KMS-11 (cell line): ENCODE data around the gene P4HB.

Source experiments
- H2AFZ ChIP-seq: fragments of 200-600 bp; sonication (generic); 2 replicates; pipeline ENCODE4 v1.6.1; 2016; ENCODE audit warnings: antibody characterized with exemption, mixed run types, low read depth
- H3K27ac ChIP-seq: fragments of 200-600 bp; sonication (generic); 2 replicates; pipeline ENCODE4 v1.6.1; 2016; ENCODE audit warnings: mild to moderate bottlenecking, mixed run types
- H3K27me3 ChIP-seq: fragments of 200-600 bp; sonication (generic); 2 replicates; pipeline ENCODE4 v1.6.1; 2017; ENCODE audit warnings: mild to moderate bottlenecking, low read depth, mixed run types, moderate library complexity; ENCODE audit not compliant: insufficient read depth
- H3K36me3 ChIP-seq: fragments of 200-600 bp; sonication (generic); 2 replicates; pipeline ENCODE4 v1.6.1; 2017; ENCODE audit warnings: mild to moderate bottlenecking, mixed run types; ENCODE audit not compliant: insufficient read depth
- H3K4me1 ChIP-seq: fragments of 200-600 bp; sonication (generic); 2 replicates; pipeline ENCODE4 v1.6.1; 2016; ENCODE audit warnings: mild to moderate bottlenecking, low read depth, mixed run types; ENCODE audit not compliant: poor library complexity, severe bottlenecking
- H3K4me2 ChIP-seq: fragments of 200-600 bp; sonication (generic); 2 replicates; pipeline ENCODE4 v1.7.0; 2016; ENCODE audit warnings: mild to moderate bottlenecking, mixed run types
- H3K4me3 ChIP-seq: fragments of 200-600 bp; sonication (generic); IDR thresholded peaks from 2 replicates; pipeline ENCODE4 v1.6.1; 2017; ENCODE audit warnings: low read depth, low read length, mixed read lengths; ENCODE audit not compliant: insufficient read depth
- H3K79me2 ChIP-seq: fragments of 200-600 bp; sonication (generic); 2 replicates; pipeline ENCODE4 v1.6.1; 2016; ENCODE audit warnings: low read depth, mixed run types; ENCODE audit not compliant: insufficient read depth
- H3K9ac ChIP-seq: fragments of 200-600 bp; sonication (generic); 2 replicates; pipeline ENCODE4 v1.6.1; 2016; ENCODE audit warnings: mild to moderate bottlenecking, mixed run types
- H4K20me1 ChIP-seq: fragments of 200-600 bp; sonication (generic); 2 replicates; pipeline ENCODE4 v1.6.1; 2016; ENCODE audit warnings: mild to moderate bottlenecking, mixed run types; ENCODE audit not compliant: insufficient read depth
- CTCF ChIP-seq: fragments of 200-600 bp; sonication (generic); conservative IDR thresholded peaks from 2 replicates; pipeline ENCODE4 v1.6.1; 2017; ENCODE audit warnings: low read depth, mild to moderate bottlenecking, antibody characterized with exemption, low read length, moderate library complexity, mixed read lengths

P4HB gene

GRCh38 chr17:81822312-81822637, 38.1 kb downstream of the P4HB start:
- H4K20me1 ChIP-seq: no peaks in the 10 kb centered on the region
- H3K4me2 ChIP-seq: no peak overlapping the region
- H3K4me1 ChIP-seq: no peaks in the 10 kb centered on the region
- no peak overlapping the region for H3K4me3 ChIP-seq
- H3K79me2 ChIP-seq: no peaks in the 10 kb centered on the region
- H2AFZ ChIP-seq: no peak overlapping the region
- TF ChIP-seq CTCF: no peak
- H3K27ac ChIP-seq: no peak overlapping the region
- H3K27me3 ChIP-seq: peaks cover 11% of the 10 kb centered on the region
- no peaks in the 10 kb centered on the region for H3K36me3 ChIP-seq
- no peak overlapping the region for H3K9ac ChIP-seq

- Histone ChIP-seq H3K4me3 (no peak overlapping the region), H3K9ac (no peak overlapping the region), H3K27ac (no peak overlapping the region)
These were observed 38.6 kb downstream of the P4HB start for GRCh38 chr17:81821603-81822311.

GRCh38 chr17:81821147-81821546, 39.2 kb downstream of the P4HB start:
- no peaks in the 10 kb centered on the region for H3K36me3 ChIP-seq
- H3K4me2 ChIP-seq: no peak overlapping the region

More at GRCh38 chr17:81821603-81822311, 38.6 kb downstream of the P4HB start:
- Histone ChIP-seq H3K79me2 (no peaks in the 10 kb centered on the region), H3K4me1 (no peaks in the 10 kb centered on the region), H4K20me1 (no peaks in the 10 kb centered on the region), H3K36me3 (no peaks in the 10 kb centered on the region), H3K4me2 (no peak overlapping the region), H3K27me3 (peaks cover 16% of the 10 kb centered on the region), H2AFZ (no peak overlapping the region)
- TF ChIP-seq CTCF: no peak

GRCh38 chr17:81819708-81820107, 40.6 kb downstream of the P4HB start:
- Histone ChIP-seq H3K27me3 (peaks cover 33% of the 10 kb centered on the region), H3K4me2 (no peak overlapping the region), H3K4me3 (no peak overlapping the region), H3K27ac (no peak overlapping the region), H3K4me1 (no peaks in the 10 kb centered on the region), H3K79me2 (no peaks in the 10 kb centered on the region), H2AFZ (no peak overlapping the region), H3K36me3 (no peaks in the 10 kb centered on the region), H3K9ac (no peak overlapping the region), H4K20me1 (no peaks in the 10 kb centered on the region)
- no peak for TF ChIP-seq CTCF

More at GRCh38 chr17:81821147-81821546, 39.2 kb downstream of the P4HB start:
- no peaks in the 10 kb centered on the region for H4K20me1 ChIP-seq
- no peak overlapping the region for H3K4me3 ChIP-seq
- TF ChIP-seq CTCF: no peak
- no peak overlapping the region for H3K9ac ChIP-seq
- H3K27me3 ChIP-seq: peaks cover 23% of the 10 kb centered on the region
- H3K27ac ChIP-seq: no peak overlapping the region
- no peaks in the 10 kb centered on the region for H3K4me1 ChIP-seq
- no peak overlapping the region for H2AFZ ChIP-seq
- no peaks in the 10 kb centered on the region for H3K79me2 ChIP-seq
